HepG2 (cell line): Measurements from ENCODE around the gene ZBTB48. TPM values are rescaled to one million over a fixed set of nuclear protein-coding genes. Genes with fewer than 3 reads are reported as not detected.

Source experiments
- DMAP1 ChIP-seq: IDR thresholded peaks from 2 replicates; pipeline ENCODE4 v1.6.1; 2016
- DPF2 ChIP-seq: sonication (generic); formaldehyde crosslinking; IDR thresholded peaks from 2 replicates; pipeline ENCODE4 v1.4.0; 2020; ENCODE audit warnings: mild to moderate bottlenecking, low read depth, missing genetic modification reagents, borderline replicate concordance
- GTF3A ChIP-seq: sonication (generic); formaldehyde crosslinking; conservative IDR thresholded peaks from 2 replicates; pipeline ENCODE4 v1.4.0; 2020; ENCODE audit warnings: mild to moderate bottlenecking, missing genetic modification reagents
- HDAC2 ChIP-seq: sonication (generic); formaldehyde crosslinking; IDR thresholded peaks from 2 replicates; pipeline ENCODE4 v1.4.0; 2020; ENCODE audit warnings: missing genetic modification reagents
- MTA1 ChIP-seq: sonication (generic); formaldehyde crosslinking; IDR thresholded peaks from 2 replicates; pipeline ENCODE4 v1.4.0; 2020; ENCODE audit warnings: missing genetic modification reagents, mild to moderate bottlenecking, borderline replicate concordance
- MYPOP ChIP-seq: sonication (generic); formaldehyde crosslinking; IDR thresholded peaks from 2 replicates; pipeline ENCODE4 v1.8.1; 2023; ENCODE audit warnings: mild to moderate bottlenecking, moderate library complexity, missing genetic modification reagents
- NFE2L2 ChIP-seq: fragments of 150-350 bp; IDR thresholded peaks from 2 replicates; pipeline ENCODE4 v1.6.1; 2014; ENCODE audit warnings: low read length
- NR0B2 ChIP-seq: sonication (generic); formaldehyde crosslinking; IDR thresholded peaks from 2 replicates; pipeline ENCODE4 v1.4.0; 2020; ENCODE audit warnings: mild to moderate bottlenecking, missing genetic modification reagents
- REPIN1 ChIP-seq: sonication (generic); formaldehyde crosslinking; IDR thresholded peaks from 2 replicates; pipeline ENCODE4 v1.8.0; 2022; ENCODE audit warnings: missing genetic modification reagents, low read depth, mild to moderate bottlenecking, borderline replicate concordance
- SAP130 ChIP-seq: IDR thresholded peaks from 2 replicates; pipeline ENCODE4 v1.6.1; 2016; ENCODE audit warnings: low read depth
- SIN3A ChIP-seq: IDR thresholded peaks from 2 replicates; pipeline ENCODE4 v1.6.1; 2011; ENCODE audit warnings: low read depth, mild to moderate bottlenecking, control low read depth, low read length, borderline replicate concordance
- SOX13 ChIP-seq, 3 experiments: fragments of 450-650 bp in 1 of 3; sonication (generic) in 1 of 3; formaldehyde crosslinking in 1 of 3; IDR thresholded peaks in 2 of 3; conservative IDR thresholded peaks in 1 of 3; 2 replicates each; pipeline versions ENCODE4 v1.5.0 to v1.6.1; 2016 to 2020; ENCODE audit warnings: antibody characterized with exemption in 1 of 3, mild to moderate bottlenecking in 1 of 3, missing compliant biosample characterization in 1 of 3, missing genetic modification reagents in 1 of 3, moderate library complexity in 1 of 3
- UBTF ChIP-seq: sonication (generic); formaldehyde crosslinking; IDR thresholded peaks from 2 replicates; pipeline ENCODE4 v1.4.0; 2020; ENCODE audit warnings: mild to moderate bottlenecking, missing genetic modification reagents
- XRCC5 ChIP-seq: fragments of 200-400 bp; formaldehyde crosslinking; optimal IDR thresholded peaks from 2 replicates; pipeline ENCODE3; 2017; ENCODE audit warnings: mild to moderate bottlenecking, low read length
- ZBTB43 ChIP-seq: sonication (generic); formaldehyde crosslinking; conservative IDR thresholded peaks from 2 replicates; pipeline ENCODE4 v1.4.0; 2020; ENCODE audit warnings: missing genetic modification reagents
- ZBTB7B ChIP-seq: sonication (generic); formaldehyde crosslinking; IDR thresholded peaks from 2 replicates; pipeline ENCODE4 v1.4.0; 2020; ENCODE audit warnings: missing genetic modification reagents
- ZFP36L1 ChIP-seq: sonication (generic); formaldehyde crosslinking; IDR thresholded peaks from 2 replicates; pipeline ENCODE4 v1.8.0; 2022; ENCODE audit warnings: mild to moderate bottlenecking, missing genetic modification reagents, moderate library complexity
- ZFX ChIP-seq: sonication (generic); formaldehyde crosslinking; IDR thresholded peaks from 2 replicates; pipeline ENCODE4 v1.4.0; 2020; ENCODE audit warnings: mild to moderate bottlenecking, low read depth, missing genetic modification reagents, moderate library complexity
- ZNF232 ChIP-seq: sonication (generic); formaldehyde crosslinking; IDR thresholded peaks from 2 replicates; pipeline ENCODE4 v1.4.0; 2020; ENCODE audit warnings: missing genetic modification reagents, borderline replicate concordance
- ZNF572 ChIP-seq: sonication (generic); formaldehyde crosslinking; IDR thresholded peaks from 2 replicates; pipeline ENCODE4 v1.5.1; 2020; ENCODE audit warnings: mild to moderate bottlenecking, missing genetic modification reagents
- ZNF614 ChIP-seq: IDR thresholded peaks from 2 replicates; pipeline ENCODE4 v1.6.1; 2018; ENCODE audit warnings: missing biosample characterization, missing genetic modification reagents, inconsistent platforms, borderline replicate concordance
- ZNF746 ChIP-seq: sonication (generic); formaldehyde crosslinking; IDR thresholded peaks from 2 replicates; pipeline ENCODE4 v1.8.0; 2022; ENCODE audit warnings: mild to moderate bottlenecking, missing genetic modification reagents
- ZNF773 ChIP-seq: sonication (generic); formaldehyde crosslinking; IDR thresholded peaks from 2 replicates; pipeline ENCODE4 v1.4.0; 2020; ENCODE audit warnings: missing genetic modification reagents, borderline replicate concordance
- ZNF816 ChIP-seq: sonication (generic); formaldehyde crosslinking; IDR thresholded peaks from 2 replicates; pipeline ENCODE4 v1.8.0; 2022; ENCODE audit warnings: missing genetic modification reagents, mild to moderate bottlenecking, borderline replicate concordance
- polyA plus RNA-seq, 8 experiments: library from polyadenylated mRNA; depleted of rRNA in 3 of 8; stranded (reverse) in 7 of 8; unstranded in 1 of 8; fragments of >200 nt; fragmentation: Illumina TruSeq in 4 of 8; extraction: Trizol in 4 of 8; gene quantifications; 2 replicates each; pipeline versions ENCODE4 v1.2.1 to v1.2.3, GENCODE V29; 2011 to 2016; ENCODE audit warnings: low read depth in 4 of 8, missing spikeins in 1 of 8, mixed read lengths in 1 of 8; ENCODE audit not compliant: insufficient read depth in 1 of 8
- total RNA-seq, 5 experiments: library from RNA; depleted of rRNA; stranded (reverse); fragments of >200 nt; fragmentation: Illumina TruSeq; extraction: Trizol; gene quantifications; 2 replicates each; pipeline ENCODE4 v1.2.3, GENCODE V29; 2016; ENCODE audit warnings: low read depth in 1 of 5

ZBTB48 gene
- total and polyA plus RNA-seq, 2 of the 13 experiments (the other 11 are each of a cell fraction or from before 2014, with no cell fraction given), result 13.0 to 17.1 TPM

- TF ChIP-seq ZNF572 (CRISPR knock-in tag) (peak; percentile 71; the same call in 1 of the 2 replicates), DPF2 (CRISPR knock-in tag) (0 out of 2 replicates have a peak, but pooled peaks have one; percentile 16), SOX13 (IDR thresholded peaks at IDR 0.05) (no peak), SOX13 (CRISPR knock-in tag; conservative IDR thresholded peaks at IDR 0.05 in 1 of 2, IDR thresholded peaks at IDR 0.05 in 1 of 2) (no peak), ZNF746 (CRISPR knock-in tag) (0 out of 2 replicates have a peak, but pooled peaks have one; percentile 25), ZNF816 (0 out of 2 replicates have a peak, but pooled peaks have one; percentile 18), NFE2L2 (no peak), UBTF (CRISPR knock-in tag) (peak; percentile 66), ZNF614 (CRISPR knock-in tag) (0 out of 2 replicates have a peak, but pooled peaks have one; percentile 12), ZNF232 (0 out of 2 replicates have a peak, but pooled peaks have one; percentile 13), REPIN1 (CRISPR knock-in tag) (no peak), ZFX (peak; percentile 68; the same call in 1 of the 2 replicates), ZFP36L1 (CRISPR knock-in tag) (0 out of 2 replicates have a peak, but pooled peaks have one; percentile 47), HDAC2 (0 out of 2 replicates have a peak, but pooled peaks have one; percentile 26), ZNF773 (CRISPR knock-in tag) (no peak), MYPOP (0 out of 2 replicates have a peak, but pooled peaks have one; percentile 38), SIN3A (0 out of 2 replicates have a peak, but pooled peaks have one; percentile 17), GTF3A (0 out of 2 replicates have a peak, but pooled peaks have one; percentile 32), XRCC5 (peak; percentile 39), MTA1 (CRISPR knock-in tag) (peak; percentile 20; the same call in 1 of the 2 replicates), NR0B2 (0 out of 2 replicates have a peak, but pooled peaks have one; percentile 43), SAP130 (peak; percentile 57; the same call in 1 of the 2 replicates), ZBTB7B (CRISPR knock-in tag) (peak; percentile 0; the same call in 1 of the 2 replicates), DMAP1 (CRISPR knock-in tag) (peak; percentile 22), ZBTB43 (CRISPR knock-in tag) (peak; percentile 49; the same call in 1 of the 2 replicates)
Observed at GRCh38 chr1:6612641-6613360, 33.0 kb downstream of the ZBTB48 start (continued).
